DOHH2 (cell line): ENCODE data around the gene SORBS2.

Source experiments
- H3F3A ChIP-seq: fragments of 200-600 bp; sonication (generic), shearing (Covaris generic); 2 replicates; pipeline ENCODE4 v1.6.0; 2016; ENCODE audit warnings: antibody characterized with exemption, mild to moderate bottlenecking; ENCODE audit not compliant: control insufficient read depth, insufficient read depth
- H3K27ac ChIP-seq: fragments of 200-600 bp; sonication (generic); 2 replicates; pipeline ENCODE4 v1.5.1; 2014; ENCODE audit warnings: low read depth, mild to moderate bottlenecking, low read length, moderate library complexity
- H3K27me3 ChIP-seq: fragments of 200-600 bp; sonication (generic); 2 replicates; pipeline ENCODE4 v1.6.1; 2014; ENCODE audit warnings: mild to moderate bottlenecking, low read length, mixed read lengths; ENCODE audit not compliant: control insufficient read depth
- H3K36me3 ChIP-seq: fragments of 200-600 bp; sonication (generic); 2 replicates; pipeline ENCODE4 v1.6.1; 2014; ENCODE audit warnings: mild to moderate bottlenecking, low read length, moderate library complexity, mixed read lengths; ENCODE audit not compliant: control insufficient read depth
- H3K4me1 ChIP-seq: fragments of 200-600 bp; sonication (generic); 2 replicates; pipeline ENCODE4 v1.6.1; 2014; ENCODE audit warnings: mild to moderate bottlenecking, low read length, mixed read lengths; ENCODE audit not compliant: control insufficient read depth
- H3K4me2 ChIP-seq: fragments of 200-600 bp; sonication (generic); 2 replicates; pipeline ENCODE4 v1.6.0; 2014; ENCODE audit warnings: mild to moderate bottlenecking, low read length, moderate library complexity
- H3K4me3 ChIP-seq: fragments of 200-600 bp; sonication (generic); 2 replicates; pipeline ENCODE4 v1.5.1; 2014; ENCODE audit warnings: mild to moderate bottlenecking, low read length, mixed read lengths
- H3K79me2 ChIP-seq: fragments of 200-600 bp; sonication (generic); 2 replicates; pipeline ENCODE4 v1.6.1; 2014; ENCODE audit warnings: mild to moderate bottlenecking, low read length, mixed read lengths; ENCODE audit not compliant: control insufficient read depth
- H3K9me2 ChIP-seq: fragments of 200-600 bp; sonication (generic); replicated peaks from 2 replicates; pipeline ENCODE4 v1.6.1; 2014; ENCODE audit warnings: mild to moderate bottlenecking, low read length, mixed read lengths; ENCODE audit not compliant: control insufficient read depth
- H3K9me3 ChIP-seq: fragments of 200-600 bp; sonication (generic); 2 replicates; pipeline ENCODE4 v1.6.1; 2014; ENCODE audit warnings: antibody characterized with exemption, low read length, mixed read lengths; ENCODE audit not compliant: control insufficient read depth, insufficient read depth
- H4K20me1 ChIP-seq: fragments of 200-600 bp; sonication (generic); 2 replicates; pipeline ENCODE4 v1.6.0; 2014; ENCODE audit warnings: low read depth, mild to moderate bottlenecking, antibody characterized with exemption, low read length, moderate library complexity; ENCODE audit not compliant: control insufficient read depth, insufficient read depth
- CTCF ChIP-seq: fragments of 200-600 bp; sonication (generic); IDR thresholded peaks from one replicate; pipeline ENCODE4 v1.5.1; 2014; ENCODE audit warnings: antibody characterized with exemption, mild to moderate bottlenecking, low read depth, low read length; ENCODE audit not compliant: poor library complexity, severe bottlenecking
- EZH2phosphoT487 ChIP-seq: fragments of 200-600 bp; sonication (generic); IDR thresholded peaks from 2 replicates; pipeline ENCODE4 v1.6.1; 2017; ENCODE audit warnings: borderline replicate concordance, mild to moderate bottlenecking, antibody characterized with exemption, low read length, moderate library complexity, mixed read lengths

Gene SORBS2

DNA sequence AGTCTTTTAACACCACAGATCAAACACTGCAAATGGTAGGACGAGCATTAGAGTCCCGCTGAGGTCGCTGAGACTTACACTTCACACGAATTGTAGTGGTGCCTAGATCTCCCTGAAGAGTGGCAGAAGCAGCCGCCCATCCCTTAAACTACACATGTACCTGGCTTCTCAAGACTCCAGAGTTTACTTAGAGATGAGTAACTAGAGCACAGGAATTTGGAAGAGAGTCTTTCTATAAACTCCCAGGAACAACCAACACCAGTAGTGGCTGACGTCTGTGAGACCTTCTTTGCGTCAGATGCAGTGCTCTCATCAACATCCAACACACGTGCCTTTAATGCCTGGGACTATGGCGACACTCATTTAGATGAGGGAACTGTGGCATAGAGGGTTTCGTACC is 12.6 kb downstream of the SORBS2 start:
- Histone ChIP-seq H3K36me3 (no peaks in the 10 kb centered on the region), H3K9me3 (no peaks in the 10 kb centered on the region), H3K9me2 (no peaks in the 10 kb centered on the region), H3K4me3 (no peak overlapping the region), H3K79me2 (no peaks in the 10 kb centered on the region), H4K20me1 (no peaks in the 10 kb centered on the region), H3K27ac (no peak overlapping the region), H3K4me1 (no peaks in the 10 kb centered on the region), H3K27me3 (no peaks in the 10 kb centered on the region), H3F3A (no peaks in the 10 kb centered on the region), H3K4me2 (no peak overlapping the region)
- no peak for TF ChIP-seq CTCF
- TF ChIP-seq EZH2phosphoT487, result no peak

DNA sequence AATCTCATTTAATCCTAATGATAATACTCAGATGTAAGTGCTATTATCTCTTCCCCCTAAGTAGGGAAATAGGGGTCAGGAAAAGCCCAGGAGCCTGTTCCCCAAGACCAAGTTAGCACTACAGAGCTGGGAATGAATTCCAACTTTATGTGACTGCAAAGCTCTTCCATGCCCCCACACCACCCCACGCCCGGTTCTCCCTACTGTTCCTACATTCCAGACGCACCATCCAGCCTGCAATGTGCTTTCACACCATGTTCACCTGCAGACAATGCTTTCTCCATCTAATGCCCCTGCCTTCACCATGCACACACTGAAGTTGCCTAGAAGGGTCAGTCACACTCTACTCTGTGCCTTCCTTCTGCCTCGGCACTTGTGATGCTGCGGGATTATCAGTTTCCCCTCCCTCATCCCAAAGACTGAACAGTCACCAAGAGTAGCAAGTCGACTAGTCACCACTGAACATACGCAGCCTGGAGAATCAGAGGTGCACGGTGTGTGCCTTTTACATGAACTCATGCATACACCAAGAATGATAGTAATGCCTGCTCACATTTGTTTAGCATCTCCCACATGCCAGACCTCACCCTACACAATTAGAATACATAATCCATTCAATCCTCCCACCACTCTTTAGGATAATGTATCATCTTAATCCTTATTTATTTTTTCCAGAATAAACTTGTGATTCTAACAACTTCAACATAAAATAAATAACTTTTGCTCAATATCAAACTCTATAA is 14.2 kb downstream of the SORBS2 start:
- no peaks in the 10 kb centered on the region for H3K9me2 ChIP-seq
- H3K4me2 ChIP-seq, result no peak overlapping the region
- H3K4me1 ChIP-seq, result no peaks in the 10 kb centered on the region
- H3K27ac ChIP-seq, result no peak overlapping the region
- TF ChIP-seq EZH2phosphoT487, result no peak
- no peak for TF ChIP-seq CTCF
- no peaks in the 10 kb centered on the region for H4K20me1 ChIP-seq
- no peaks in the 10 kb centered on the region for H3K79me2 ChIP-seq
- H3F3A ChIP-seq, result no peaks in the 10 kb centered on the region
- H3K4me3 ChIP-seq, result no peak overlapping the region
- H3K27me3 ChIP-seq, result no peaks in the 10 kb centered on the region
- H3K9me3 ChIP-seq, result no peaks in the 10 kb centered on the region
- H3K36me3 ChIP-seq, result no peaks in the 10 kb centered on the region

GRCh38 chr4:185797018-185797417 is 15.0 kb downstream of the SORBS2 start:
- Histone ChIP-seq H3K9me2 (no peaks in the 10 kb centered on the region), H3F3A (no peaks in the 10 kb centered on the region), H4K20me1 (no peaks in the 10 kb centered on the region), H3K36me3 (no peaks in the 10 kb centered on the region), H3K4me3 (no peak overlapping the region), H3K9me3 (no peaks in the 10 kb centered on the region), H3K27ac (no peak overlapping the region), H3K4me1 (no peaks in the 10 kb centered on the region), H3K79me2 (no peaks in the 10 kb centered on the region), H3K27me3 (no peaks in the 10 kb centered on the region), H3K4me2 (no peak overlapping the region)
- TF ChIP-seq CTCF, result no peak
- TF ChIP-seq EZH2phosphoT487, result no peak
